GM19240 (cell line): Measurements from ENCODE around the gene SRD5A2.

Experiments used
- DNase-seq: peaks from one replicate; pipeline ENCODE4 v3.0.0; 2011; ENCODE audit warnings: low spot score; ENCODE audit not compliant: insufficient read length

Gene SRD5A2

GRCh38 chr2:31580321-31581117 is at the start of gene SRD5A2:
Gene SRD5A2 (minus strand): TSS chr2:31580938. CDS start chr2:31580900, 38 bp downstream.
- no peak for DNase-seq

GRCh38 chr2:31606509-31606908 is 25.8 kb upstream of the SRD5A2 start:
- DNase-seq, result no peak

- no peak for DNase-seq
Measured at GRCh38 chr2:31598694-31599093, 18.0 kb upstream of the SRD5A2 start.

GRCh38 chr2:31586230-31586629 is 5.5 kb upstream of the SRD5A2 start:
- no peak for DNase-seq

- DNase-seq, result no peak
Measured at GRCh38 chr2:31581124-31581795, 522 bp upstream of the SRD5A2 start.

- DNase-seq, result no peak
Measured at GRCh38 chr2:31579996-31580320, 780 bp downstream of the SRD5A2 start.

- DNase-seq, result no peak
Measured at GRCh38 chr2:31578316-31578715, 2.4 kb downstream of the SRD5A2 start.

GRCh38 chr2:31577143-31577542 is 3.6 kb downstream of the SRD5A2 start:
- no peak for DNase-seq

- no peak for DNase-seq
Measured at GRCh38 chr2:31568585-31569201, 12.0 kb downstream of the SRD5A2 start.

- DNase-seq, result no peak
Measured at GRCh38 chr2:31567679-31568078, 13.1 kb downstream of the SRD5A2 start.

GRCh38 chr2:31563273-31563839 is 17.4 kb downstream of the SRD5A2 start:
- DNase-seq, result no peak

GRCh38 chr2:31561823-31562222 is 18.9 kb downstream of the SRD5A2 start:
- no peak for DNase-seq

GRCh38 chr2:31558401-31559295 is 22.1 kb downstream of the SRD5A2 start:
- no peak for DNase-seq

- DNase-seq, result no peak
Measured at GRCh38 chr2:31556940-31557339, 23.8 kb downstream of the SRD5A2 start.

- no peak for DNase-seq
Measured at GRCh38 chr2:31555967-31556706, 24.6 kb downstream of the SRD5A2 start.

- DNase-seq, result no peak
Measured at GRCh38 chr2:31553362-31553761, 27.4 kb downstream of the SRD5A2 start.

- no peak for DNase-seq
Measured at GRCh38 chr2:31547485-31547884, 33.3 kb downstream of the SRD5A2 start.

GRCh38 chr2:31541853-31542252 is 38.9 kb downstream of the SRD5A2 start:
- no peak for DNase-seq

- DNase-seq, result no peak
Measured at GRCh38 chr2:31539505-31539904, 41.2 kb downstream of the SRD5A2 start.

- no peak for DNase-seq
Measured at GRCh38 chr2:31535768-31536167, 45.0 kb downstream of the SRD5A2 start.

- no peak for DNase-seq
Measured at GRCh38 chr2:31534636-31535035, 46.1 kb downstream of the SRD5A2 start.
